ENCODE data around the gene NEDD4L. TPM values are rescaled to one million over a fixed set of nuclear protein-coding genes. Genes with fewer than 3 reads are reported as not detected.
"Not testable (repeated sequence)": the region's sequence is repeated elsewhere in the genome, so short reads cannot be mapped to it uniquely, and the experiment has no call there.

The NEDD4L gene
- total RNA-seq, 1 donor from 2014 or later = 60.2 TPM

DNA sequence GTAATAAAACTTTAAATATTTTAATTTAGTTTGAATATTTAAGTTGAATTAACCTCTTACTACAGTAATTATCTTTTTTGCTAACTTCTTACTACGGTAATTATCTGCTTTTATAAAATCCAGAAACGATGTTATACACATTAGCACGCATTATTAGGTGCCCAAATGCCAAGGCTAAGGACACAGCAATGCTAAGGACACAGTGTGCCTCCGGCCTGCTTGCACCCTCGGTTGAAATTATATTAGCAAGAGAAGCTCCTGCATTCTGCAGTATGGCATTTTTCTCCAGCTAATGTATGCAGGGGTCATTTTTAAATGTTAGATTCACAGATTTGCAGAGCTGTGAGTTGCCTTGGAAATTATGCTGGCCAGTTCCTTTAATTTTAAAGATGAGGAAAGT lies 220.0 kb downstream of the NEDD4L start:
- no peak for DNase-seq (ENCODE audit: low spot score)

DNA sequence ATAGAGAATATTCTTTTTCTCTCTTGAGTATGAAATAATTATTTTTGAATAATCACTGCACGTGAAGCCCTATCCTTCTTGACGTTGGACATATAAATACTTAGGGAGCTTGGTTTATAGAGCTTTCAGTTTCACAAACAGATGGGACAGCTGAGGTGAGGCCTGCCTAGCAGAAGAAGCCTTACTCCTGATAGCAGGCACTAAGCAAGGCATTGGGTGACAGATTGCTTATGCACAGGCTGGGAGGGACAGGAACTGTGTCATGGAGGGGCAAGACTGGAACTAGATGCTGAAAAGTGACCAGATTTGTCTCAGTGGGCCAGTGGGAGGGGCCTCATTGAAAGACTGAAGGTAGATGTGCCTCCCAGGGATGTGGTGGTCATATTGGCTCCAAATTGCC lies 220.8 kb downstream of the NEDD4L start:
- DNase-seq (ENCODE audit: low spot score) = no peak

DNA sequence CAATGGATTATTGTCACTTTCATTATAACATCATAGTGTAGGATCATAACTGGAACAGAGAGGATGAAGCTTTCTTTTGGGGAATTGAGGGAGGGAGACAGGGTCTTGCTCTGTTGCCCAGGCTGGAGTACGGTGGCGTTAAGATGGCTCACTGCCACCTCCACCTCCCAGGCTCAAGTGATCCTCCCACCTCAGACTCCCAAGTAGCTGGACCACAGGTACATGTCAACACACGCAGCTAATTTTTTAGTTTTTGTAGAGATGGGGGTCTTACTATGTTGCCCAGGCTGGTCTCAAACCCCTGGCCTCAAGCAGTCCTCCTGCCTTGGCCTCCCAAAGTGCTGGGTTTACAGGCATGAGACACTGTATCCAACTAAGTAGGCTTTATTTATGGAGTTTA lies 221.5 kb downstream of the NEDD4L start:
- not testable (repeated sequence) for DNase-seq (ENCODE audit: low spot score)

DNA sequence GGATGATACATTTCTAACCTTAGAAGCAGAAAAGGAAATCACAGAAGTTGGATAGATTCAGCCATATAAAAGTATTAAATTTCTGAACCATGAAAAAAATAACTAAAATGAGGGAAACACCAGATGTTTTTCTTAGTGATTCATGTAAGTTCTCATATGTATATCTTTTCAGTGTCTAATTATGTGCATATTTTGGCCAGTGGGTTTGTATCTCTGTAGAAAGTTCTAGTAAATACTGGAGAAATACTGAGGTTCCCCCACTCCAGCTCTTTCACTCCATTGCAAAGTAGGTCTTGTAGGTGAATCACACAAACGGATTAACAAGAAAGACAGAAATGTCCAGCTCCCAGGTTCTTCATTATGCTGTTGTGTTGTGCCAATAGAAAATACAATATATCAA lies 222.3 kb downstream of the NEDD4L start:
- DNase-seq (ENCODE audit: low spot score) = no peak

DNA sequence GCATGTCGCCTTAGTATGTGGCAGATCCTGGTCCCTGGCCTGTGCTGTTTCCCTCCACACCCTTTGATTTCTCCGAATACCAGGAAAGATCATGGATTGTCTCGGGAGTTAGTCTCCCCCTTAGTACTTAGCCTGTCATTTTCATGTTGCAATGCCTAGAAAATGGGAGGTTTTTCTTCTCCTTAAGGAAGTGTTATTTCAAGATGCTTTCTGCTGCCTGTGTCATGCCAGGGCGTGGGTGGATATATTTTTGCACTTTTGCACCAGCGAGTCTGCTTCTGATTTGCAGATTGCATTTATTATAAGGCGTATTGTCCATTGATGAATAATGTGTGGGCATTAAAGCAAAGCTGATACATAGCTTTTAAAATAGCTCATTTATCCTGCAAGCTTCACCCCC lies 223.5 kb downstream of the NEDD4L start:
- DNase-seq (ENCODE audit: low spot score) = no peak

GRCh38 chr18:58268849-58269248 lies 224.8 kb downstream of the NEDD4L start:
- DNase-seq (ENCODE audit: low spot score) = no peak

DNA sequence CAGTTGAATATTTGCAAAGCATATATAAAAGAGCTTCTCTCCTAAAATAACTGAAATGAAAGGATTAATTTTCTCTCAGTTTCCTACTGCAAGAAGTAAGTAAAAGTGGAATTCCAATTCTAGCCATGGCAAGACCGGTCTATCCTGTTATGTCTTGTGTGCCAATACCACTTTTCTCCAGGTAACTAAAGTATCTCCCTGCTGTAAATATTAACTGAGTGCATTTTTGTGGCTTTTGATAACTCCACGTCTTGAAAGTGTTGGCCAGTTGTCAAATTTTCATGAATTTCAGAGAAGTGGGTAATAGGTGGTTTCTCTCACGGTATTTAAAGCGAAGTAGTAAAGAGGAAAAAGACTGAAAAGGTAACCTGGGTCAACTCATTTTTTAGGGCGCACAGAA lies 225.9 kb downstream of the NEDD4L start:
- DNase-seq (ENCODE audit: low spot score) = peak; percentile 72

DNA sequence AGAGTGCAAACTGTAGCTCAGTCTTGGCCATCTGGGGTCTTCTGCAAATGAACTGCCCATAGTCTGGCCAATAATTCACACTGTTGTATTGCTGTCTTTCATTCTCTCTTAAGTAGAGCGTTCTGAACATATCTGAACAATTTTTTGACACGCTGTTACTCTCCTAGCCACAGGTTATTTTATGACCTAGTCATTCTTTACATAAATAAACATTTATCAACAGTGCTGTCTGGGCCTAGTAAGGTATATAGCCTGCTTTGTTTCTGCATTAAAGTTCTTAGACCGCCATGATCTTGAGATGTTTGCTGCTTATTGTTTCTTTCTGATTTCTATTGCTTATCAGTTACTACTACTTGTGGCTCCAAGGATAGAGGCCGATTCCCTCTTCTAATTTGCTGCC lies 226.4 kb downstream of the NEDD4L start:
- DNase-seq (ENCODE audit: low spot score) = no peak

GRCh38 chr18:58271770-58272169 lies 227.7 kb downstream of the NEDD4L start:
- DNase-seq (ENCODE audit: low spot score) = no peak

DNA sequence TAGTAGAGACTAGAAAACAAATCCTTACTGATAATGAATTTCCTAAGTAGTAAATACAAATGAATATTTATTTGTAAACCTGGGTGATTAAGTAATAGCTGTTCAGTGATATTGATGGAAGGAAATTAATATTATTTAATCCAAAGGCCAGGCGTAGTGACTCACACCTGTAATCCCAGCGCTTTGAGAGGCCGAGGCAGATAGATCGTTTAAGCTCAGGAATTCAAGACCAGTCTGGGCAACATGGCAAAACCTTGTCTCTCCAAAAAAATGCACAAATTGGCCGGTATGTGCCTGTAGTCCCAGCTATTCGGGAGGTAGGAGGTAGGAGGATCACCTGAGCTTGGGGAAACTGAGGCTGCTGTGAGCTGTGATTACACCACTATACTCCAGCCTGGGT lies 228.2 kb downstream of the NEDD4L start:
- no peak for DNase-seq (ENCODE audit: low spot score)

DNA sequence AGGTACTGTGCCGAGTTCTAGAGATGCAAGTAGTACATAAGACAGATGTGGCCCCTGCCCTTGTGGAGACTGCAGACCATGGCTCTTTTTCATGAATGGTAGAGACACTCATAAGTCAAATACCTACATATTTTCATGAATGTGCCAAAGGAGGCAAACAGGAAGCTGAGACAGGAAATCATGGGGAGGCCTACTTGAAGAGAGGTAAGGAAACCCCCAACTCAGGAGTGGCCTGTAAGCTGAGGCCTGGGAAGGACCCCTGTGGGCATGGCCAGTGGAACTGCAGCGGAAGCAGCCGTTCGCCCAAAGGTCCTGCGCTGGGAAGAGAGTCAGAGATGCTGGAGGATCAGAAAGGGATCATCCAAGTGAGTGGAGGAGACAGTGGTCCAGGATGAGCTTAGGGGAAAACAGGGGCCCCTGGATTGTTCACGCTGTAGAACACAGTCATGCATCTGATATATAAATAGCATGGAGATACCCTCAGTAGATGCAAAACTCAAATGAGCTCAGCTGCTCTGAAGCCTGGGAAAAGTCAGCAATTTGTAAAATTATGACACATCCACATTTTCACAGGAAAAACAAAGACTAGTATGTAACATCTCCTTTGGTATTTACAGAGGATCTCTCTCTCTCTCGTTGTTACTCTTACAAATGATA lies 228.9 kb downstream of the NEDD4L start:
- peak; percentile 26 for DNase-seq (ENCODE audit: low spot score)

- no peak for DNase-seq (ENCODE audit: low spot score)
Measured at GRCh38 chr18:58275176-58275575, 231.2 kb downstream of the NEDD4L start.

DNA sequence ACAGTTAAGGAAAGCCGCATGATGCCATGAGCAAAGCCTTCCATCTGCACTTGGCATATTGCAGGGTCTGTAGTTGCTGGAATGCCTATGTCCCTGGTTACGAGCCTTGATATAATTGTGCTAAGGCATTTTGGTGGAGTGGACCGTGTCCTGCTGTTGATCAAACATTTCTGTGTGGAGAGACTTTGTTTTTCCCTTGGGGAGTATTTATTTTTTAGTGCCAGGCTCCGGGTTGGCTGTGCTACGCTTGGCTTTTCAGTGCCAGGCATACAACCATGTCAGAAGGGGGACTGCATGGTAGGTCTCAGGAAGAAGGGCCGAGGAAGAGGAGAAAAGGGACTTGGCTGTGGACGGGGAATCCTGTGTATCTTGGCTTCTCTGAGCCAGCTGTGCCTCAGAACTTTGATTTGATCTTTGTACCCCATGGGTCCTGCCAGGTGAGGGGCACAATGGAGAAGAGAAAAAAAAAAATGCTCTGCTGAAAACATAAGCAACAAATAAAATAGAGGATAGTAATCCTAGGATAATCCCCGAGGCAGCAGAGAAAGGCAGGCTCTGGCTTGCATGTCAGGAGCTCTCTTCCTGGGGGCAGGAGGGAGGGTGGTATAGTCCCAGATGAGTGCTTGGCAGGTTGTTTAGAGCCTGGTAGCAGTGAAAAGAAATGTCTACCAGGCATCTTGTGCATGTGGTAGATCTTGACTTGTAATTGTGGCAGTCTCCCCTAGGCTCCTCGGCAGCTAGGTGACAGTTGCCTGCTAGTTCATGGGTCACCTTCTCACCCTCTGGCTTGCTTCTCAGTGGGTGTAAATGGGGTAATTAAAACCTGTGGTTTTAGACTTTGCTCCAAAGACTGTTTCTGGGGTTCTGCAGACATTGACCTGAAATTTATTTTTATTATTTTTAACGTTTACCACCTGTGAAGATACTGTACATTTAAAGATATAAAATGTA lies 233.0 kb downstream of the NEDD4L start:
- DNase-seq (ENCODE audit: low spot score) = no peak

GRCh38 chr18:58279504-58280175 lies 235.6 kb downstream of the NEDD4L start:
- no peak for DNase-seq (ENCODE audit: low spot score)

DNA sequence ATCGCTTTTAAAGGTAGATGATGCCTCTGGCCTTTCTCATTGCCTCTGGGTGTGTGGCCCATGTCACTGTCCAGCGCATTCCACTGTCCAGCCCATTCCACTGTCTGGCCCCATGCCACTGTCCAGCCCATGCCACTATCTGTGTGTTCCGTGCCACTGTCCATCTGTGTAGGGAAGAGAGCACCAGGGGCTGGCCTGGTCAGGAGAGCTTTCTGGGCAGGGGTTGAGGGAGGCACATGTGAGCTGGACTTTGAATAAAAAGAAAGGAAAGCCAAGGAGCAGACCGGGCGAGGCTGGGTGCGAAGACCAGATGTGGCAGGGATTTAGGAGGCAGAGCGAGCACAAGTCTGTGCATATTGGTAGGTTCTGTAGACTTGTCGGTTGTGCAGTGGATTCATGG lies 236.2 kb downstream of the NEDD4L start:
- DNase-seq (ENCODE audit: low spot score) = no peak

GRCh38 chr18:58282872-58283271 lies 238.8 kb downstream of the NEDD4L start:
- DNase-seq (ENCODE audit: low spot score) = not testable (repeated sequence)

GRCh38 chr18:58284699-58285448 lies 240.8 kb downstream of the NEDD4L start:
- DNase-seq (ENCODE audit: low spot score) = no peak

GRCh38 chr18:58285449-58286130 lies 241.6 kb downstream of the NEDD4L start:
- DNase-seq (ENCODE audit: low spot score) = no peak

- DNase-seq (ENCODE audit: low spot score) = no peak
Measured at GRCh38 chr18:58286632-58287352, 242.8 kb downstream of the NEDD4L start.

Measured in umbilical cord (tissue), 2 donors.